ENCODE data around the gene PP2D1.
"Not testable (repeated sequence)": the region's sequence is repeated elsewhere in the genome, so short reads cannot be mapped to it uniquely, and the experiment has no call there.

Gene PP2D1

DNA sequence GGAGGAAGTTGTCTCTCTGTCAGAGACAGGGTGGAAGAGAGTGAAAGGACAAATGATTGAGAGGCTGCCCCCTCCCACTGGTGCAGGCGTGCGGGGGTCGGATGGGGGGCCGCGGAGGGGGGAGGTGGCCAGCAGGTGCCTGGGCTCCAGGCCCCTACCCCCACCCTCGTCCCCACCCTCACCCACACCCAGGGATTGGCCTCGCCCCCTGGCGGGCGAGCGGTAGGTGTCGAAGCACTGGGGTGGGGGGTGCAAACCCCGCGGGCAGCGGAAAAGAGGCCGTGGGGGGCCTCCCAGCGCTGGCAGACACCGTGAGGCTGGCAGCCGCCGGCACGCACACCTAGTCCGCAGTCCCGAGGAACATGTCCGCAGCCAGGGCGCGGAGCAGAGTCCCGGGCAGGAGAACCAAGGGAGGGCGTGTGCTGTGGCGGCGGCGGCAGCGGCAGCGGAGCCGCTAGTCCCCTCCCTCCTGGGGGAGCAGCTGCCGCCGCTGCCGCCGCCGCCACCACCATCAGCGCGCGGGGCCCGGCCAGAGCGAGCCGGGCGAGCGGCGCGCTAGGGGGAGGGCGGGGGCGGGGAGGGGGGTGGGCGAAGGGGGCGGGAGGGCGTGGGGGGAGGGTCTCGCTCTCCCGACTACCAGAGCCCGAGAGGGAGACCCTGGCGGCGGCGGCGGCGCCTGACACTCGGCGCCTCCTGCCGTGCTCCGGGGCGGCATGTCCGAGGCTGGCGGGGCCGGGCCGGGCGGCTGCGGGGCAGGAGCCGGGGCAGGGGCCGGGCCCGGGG is 27.9 kb upstream of the PP2D1 start, which contains the start of gene KAT2B:
KAT2B (plus strand) TSS at position 682 of the 783 bp plus-strand sequence; CDS start at position 714, 32 bp downstream.
- peak; percentile 69 to 87 (median 82) for DNase-seq

DNA sequence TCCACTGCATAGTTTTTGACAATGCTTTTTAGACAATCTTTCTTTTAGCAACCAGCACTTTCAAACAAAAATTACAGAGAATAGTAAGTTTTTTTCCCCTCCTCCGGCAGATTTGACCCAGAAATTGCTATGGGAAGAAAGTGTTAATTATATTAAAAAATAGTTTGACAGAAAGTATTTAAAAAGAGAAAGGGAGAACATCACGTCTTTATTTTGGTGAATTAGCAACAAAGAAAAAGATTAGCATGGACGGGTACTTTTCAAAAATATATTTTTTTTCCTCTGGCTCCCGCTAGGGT is 27.4 kb upstream of the PP2D1 start:
- DNase-seq, result peak in 1 of 6 experiments; percentile 43

DNA sequence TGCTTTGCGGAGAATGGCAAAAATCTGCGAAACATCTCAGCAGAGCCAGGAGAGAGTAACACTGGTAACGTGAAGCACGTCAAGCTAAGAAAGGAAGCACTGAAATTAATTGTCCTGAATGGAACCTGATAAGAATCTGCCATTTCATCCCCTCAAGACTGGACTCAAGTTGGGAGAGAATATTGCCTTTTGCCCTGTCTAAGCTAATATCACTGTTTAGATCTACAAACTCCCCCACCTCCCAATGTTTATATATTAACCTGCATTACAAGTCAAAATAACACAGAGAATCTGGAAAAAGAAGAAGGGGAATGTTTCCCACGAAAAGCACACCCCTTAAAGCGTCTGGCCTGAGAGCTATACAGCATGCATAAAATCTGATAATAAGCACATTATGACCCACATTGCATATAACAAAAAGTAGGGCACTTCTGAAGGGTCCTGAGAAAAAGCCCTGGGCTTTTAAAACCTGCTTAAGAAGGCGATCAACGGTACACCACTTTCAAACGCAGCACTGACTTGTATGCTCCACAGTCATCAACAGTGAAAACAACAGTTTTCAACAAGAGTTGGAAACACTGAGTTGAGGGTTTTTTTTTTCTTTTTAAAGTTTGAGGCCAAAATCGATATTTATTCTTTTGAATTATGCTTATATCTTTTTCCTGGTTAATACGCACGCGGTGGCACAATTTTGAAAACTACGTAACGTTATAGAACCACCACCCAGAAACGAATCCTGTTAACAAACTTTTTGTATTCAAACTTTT is 26.8 kb upstream of the PP2D1 start:
- DNase-seq, result peak in 2 of 6 experiments; percentile 28 to 40

DNA sequence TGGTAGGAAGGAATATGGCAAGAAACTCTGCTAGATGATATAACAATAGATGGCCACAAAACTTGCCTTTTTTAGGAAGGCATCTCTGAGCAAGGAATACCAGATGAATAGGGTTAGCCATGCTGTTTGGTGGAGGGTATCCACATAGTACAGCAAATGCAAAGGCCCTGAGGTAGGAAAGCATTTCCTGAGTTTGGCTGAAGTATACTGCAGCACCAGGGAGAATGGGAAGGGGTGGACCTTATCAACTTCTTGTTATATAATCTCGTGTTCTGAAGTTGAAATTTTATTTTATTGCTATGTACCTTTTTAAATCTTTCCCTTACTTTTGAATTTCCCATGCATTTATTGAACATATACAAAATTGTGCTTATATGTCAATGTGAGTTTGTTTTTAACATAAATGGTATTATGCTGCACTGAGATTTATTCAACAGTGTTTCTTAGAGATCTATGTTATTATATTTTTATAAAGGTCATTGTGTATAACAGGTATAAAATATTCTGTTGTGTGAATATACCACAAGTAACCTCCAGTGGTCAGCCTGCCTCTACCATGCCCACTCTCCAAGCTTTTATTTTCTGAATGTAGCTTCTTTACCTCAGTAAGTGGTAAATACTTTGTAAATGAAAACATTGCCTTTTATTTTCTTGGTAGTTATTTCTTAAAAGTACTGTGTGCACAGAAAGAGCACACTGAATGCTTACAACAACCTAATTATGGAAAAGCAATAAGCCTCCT is 25.4 kb upstream of the PP2D1 start:
- no peak for DNase-seq

DNA sequence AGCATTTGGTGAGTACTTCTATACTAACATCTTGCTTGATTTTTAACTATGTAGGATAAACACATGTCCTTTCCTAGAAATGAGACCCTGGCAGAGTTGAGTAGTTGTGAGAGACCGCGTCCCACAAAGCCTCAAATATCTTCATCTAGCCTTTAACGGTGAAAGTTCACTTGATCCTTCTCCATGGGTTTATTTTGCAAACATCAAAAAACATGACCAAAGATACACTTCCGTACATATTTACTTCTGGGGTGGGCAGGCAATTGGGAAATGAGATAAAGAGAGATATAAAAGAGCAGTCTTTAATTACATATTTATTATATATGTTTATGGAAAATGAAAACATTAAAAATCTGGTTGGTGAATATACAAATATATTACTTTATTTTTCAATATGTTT is 23.0 kb upstream of the PP2D1 start:
- DNase-seq, result no peak

DNA sequence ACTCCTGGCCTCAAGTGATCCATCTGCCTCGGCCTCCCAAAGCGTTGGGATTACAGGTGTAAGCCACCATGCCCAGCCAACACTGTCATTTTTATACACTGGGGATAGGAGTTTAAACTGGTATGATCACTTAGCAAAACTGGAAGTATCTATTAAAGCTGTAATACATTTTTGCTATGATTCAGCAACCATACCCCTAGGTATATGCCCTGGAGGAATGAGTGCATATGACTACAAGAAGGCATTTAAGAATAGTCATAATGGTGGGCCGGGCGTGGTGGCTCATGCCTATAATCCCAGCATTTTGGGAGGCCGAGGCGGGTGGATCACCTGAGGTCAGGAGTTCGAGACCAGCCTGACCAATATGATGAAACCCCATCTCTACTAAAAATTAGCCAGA is 19.9 kb upstream of the PP2D1 start:
- not testable (repeated sequence) for DNase-seq

DNA sequence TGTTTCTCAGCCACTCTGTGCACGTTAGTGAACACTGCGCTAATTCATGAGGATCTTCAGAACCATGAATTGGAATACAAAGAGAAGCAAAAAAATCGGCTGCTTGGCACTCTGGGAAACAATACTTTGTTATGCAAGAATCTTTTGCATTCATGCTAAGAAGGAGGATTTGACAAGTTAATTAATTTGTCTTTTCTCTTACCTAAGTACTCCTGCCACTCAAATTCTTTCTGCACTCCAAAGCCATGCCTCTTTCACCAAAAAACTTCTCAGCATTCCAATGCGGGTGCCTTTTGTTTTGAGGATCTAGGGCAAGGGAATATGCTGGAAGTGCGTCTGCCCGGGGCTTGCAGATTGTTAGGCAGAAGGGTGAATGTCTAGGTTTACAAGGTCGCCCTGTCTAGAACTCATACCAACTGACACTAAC is 16.9 kb upstream of the PP2D1 start:
- no peak for DNase-seq

DNA sequence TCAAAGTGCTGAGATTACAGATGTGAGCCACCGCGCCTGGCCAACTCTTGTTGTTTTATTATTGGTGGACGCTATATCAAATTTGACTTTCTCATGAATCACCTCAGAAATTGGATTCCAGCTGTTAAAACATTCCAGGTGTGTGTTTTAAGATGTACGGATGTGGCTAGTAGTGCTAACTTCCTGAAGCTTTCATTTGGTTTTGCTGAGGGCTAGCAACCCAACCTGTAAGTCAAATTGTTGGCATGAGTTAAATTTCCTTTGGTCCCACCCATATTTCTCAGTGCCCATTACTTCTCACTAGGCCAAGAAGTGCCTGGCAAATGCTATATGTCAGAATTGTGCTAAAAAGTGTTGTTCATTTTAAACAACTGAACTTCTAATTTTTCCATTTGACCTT is 15.1 kb upstream of the PP2D1 start:
- no peak for DNase-seq

DNA sequence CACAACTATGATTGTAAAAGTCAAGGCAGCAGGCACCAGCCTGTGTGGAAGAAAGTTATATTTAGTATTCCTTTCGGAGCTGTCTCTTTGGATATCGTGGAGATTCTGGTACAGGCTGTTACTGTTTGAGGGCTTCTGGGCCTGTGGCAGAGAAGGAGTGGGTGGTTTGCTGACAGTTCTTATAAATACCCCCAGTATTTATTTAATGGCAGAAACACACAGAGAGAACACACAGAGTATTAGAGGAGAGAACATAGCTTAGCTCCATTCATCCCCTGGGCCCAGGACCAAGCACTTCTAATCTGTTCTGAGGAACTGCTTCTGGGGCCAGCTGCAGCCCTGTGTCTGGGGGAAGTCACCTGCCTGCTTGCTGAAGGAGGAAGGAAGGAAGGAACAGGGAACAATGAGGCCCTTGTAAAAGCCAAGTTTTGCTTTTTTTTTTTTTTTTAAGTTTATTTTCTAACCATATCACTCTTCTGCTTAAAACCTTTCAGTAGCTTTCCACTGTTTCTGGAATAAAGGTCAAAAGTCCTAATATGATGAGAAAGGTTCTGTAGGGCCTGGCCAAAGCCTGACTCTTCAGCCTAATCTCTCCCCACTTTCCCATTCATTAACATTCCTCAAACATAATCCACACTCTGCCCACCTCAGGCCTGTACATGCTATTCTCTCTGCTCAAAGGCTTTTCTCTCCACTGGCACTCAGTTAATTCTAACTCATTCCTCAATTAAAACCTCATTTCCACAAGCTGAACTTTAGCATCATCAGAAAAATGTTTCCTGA is 11.8 kb upstream of the PP2D1 start:
- DNase-seq, result no peak

DNA sequence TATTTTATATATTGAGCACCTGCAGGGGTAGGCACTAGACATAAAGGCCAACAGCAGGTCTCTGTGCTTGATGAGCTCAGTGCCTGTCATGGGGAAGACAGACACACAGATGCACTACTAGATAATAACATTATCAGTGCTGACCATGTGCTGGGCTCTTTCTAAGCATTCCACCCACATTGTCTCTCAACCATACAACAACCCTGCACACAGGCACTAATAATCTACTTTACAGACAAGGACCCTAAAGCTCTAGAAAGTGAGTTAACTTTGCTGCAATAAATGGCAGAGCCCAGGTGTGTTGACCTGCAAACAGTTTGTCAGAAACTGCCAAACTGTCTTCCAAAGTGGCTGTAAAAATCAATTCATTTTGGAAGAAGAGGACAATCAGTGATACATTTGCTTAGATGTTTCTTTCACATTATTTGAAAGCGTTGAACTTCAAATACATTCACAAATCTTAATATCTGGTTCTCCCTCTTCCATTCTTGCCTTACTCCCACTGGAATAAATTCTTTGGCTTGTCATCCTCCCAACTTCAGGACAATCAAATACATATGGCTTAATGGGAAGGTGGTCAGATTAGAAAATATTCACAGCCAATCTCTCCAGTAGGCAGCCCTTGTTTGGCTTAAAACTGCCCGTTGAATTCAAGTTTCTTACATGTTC is 11.0 kb upstream of the PP2D1 start:
- DNase-seq, result no peak

DNA sequence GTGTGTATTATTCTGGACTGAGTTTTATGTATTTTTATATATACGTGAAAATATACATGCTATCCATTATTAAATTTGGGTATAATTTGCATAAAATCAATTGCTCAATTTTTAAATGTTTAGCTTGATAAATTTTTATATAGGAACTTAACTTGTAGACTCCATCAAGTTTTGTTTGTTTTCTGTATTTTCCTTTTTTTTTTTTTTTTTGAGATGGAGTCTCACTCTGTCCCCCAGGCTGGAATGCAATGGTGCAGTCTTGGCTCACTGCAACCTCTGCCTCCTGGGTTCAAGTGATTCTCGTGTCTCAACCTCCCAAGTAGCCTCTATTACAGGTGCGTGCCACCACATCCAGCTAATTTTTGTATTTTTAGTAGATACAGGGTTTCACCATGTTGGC is 4.0 kb upstream of the PP2D1 start:
- not testable (repeated sequence) for DNase-seq

DNA sequence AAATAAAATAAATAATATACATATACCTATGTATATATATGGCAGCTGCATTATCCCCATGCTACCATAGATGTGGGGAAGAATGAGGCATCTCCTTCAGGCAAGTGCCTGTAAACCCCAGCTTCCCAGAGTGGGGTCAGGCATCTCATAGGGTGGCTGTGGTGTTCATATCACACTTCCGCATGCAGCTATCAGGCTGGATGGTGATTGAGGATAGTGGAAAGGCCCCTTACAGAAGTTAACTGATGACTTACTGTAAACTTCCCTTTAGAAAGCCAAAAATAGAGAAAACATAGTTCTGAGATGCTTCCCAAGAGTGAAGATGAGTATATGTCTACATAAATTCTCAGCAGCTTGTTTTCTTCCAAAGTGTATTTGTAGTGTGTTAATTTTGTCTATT is 3.5 kb upstream of the PP2D1 start:
- DNase-seq, result no peak

DNA sequence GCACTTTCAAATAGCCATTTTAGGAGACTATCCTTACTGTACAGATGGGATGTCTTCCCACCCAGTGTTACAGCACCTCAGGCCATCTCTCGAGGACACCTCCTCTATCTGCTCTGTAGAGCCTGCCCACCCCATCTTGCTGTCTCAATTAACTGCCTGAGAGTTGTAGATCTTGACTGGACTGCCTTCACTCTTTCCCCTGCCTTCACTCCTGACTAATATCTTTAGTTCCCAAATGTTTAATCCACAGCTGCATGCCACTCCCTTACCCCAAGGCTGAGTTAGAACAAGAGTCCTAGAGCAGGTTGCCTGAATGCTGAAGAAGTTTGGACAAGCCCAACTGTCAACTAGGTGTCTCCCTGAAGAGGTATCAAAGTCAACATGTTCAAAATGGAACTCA is 1.3 kb upstream of the PP2D1 start:
- no peak for DNase-seq

DNA sequence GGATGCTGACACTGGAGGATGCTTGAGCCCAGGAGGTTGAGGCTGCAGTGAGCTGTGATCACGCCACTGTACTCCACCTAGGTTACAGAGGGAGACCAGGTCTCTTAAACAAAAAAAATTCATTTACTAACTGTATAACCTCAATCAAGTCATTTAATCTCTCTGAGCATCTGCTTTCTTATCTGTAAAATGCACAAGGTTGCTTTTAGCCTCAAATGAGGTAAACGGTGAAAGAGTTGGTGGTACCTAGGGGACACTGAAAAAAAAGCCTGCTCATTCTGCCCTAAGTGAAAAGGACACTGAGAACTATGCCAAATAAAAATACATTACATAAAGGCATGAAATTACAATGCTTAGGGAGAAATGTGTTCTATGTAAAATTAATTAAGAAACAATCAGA is 3.4 kb downstream of the PP2D1 start:
- no peak for DNase-seq

DNA sequence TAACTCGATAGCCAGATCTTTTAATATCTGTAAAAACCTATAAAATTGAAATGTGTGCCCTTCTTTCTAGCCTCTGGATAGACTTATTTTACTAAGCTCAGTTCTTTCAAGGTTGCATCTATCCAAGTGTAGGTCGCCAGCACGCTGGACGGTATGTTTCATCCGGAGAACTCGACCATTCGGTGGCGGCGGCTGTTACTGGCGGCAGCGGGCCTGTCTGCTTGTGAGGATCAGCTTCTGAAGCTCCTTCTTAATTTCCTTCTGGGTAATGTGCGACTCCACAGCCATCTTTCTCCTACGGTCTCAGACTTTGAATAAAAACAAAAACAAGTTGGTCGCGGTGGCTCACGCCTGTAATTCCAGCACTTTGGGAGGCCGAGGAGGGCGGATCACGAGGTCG is 4.1 kb downstream of the PP2D1 start:
- DNase-seq, result no peak

DNA sequence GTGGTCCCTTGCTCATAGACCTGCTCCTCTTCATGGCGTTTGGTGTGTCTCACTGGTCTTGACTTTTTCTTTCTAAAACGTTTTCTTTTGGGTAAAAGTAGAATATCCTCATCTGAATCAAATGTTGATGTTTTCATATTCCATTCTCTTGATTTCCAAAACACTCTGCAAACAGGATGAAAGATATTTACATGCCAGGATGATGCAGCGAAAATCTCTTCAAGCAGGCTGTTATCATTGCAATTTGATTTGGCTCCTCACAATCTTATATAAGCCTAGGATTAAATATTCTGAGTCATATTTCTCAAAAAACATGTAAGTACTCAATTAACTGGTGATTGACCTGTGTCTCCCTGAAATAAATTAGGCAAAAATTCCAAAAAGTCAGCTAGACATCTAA is 10.1 kb downstream of the PP2D1 start:
- DNase-seq, result no peak

DNA sequence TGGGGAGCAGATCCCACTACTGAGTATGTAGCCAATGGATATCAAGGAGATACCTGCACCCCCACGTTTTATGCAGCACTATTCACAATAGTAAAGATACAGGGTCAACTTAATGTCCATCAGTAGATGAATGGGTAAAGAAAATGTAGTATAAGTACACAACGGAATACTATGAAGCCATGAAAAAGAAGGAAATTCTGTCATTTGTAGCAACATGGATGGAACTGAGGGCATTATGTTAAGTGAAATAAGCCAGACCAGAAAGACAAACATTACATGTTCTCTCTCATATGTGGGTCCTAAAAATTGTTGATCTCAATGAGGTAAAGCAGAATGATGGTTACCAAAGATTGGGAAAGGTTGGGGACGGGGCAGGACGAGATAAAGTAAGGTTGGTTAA is 14.6 kb downstream of the PP2D1 start:
- no peak for DNase-seq

DNA sequence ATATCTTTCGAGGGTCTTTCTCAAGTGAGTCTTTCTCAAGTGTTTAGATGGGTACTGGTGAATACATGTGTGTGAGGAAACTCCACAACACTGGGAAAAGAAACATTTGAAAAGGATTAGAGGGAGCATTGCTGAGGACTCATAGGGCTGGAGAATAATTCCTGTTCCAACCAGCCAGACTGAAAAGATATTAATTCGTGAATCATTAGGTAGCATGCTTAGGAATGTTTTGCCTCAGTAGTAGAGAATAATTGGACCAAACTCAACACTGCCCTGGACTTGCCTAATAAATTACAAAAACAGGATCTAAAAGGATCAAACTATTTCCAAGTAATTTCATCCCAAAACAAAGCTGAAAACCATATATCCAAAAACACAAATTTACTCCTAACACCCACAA is 17.3 kb downstream of the PP2D1 start:
- DNase-seq, result no peak

DNA sequence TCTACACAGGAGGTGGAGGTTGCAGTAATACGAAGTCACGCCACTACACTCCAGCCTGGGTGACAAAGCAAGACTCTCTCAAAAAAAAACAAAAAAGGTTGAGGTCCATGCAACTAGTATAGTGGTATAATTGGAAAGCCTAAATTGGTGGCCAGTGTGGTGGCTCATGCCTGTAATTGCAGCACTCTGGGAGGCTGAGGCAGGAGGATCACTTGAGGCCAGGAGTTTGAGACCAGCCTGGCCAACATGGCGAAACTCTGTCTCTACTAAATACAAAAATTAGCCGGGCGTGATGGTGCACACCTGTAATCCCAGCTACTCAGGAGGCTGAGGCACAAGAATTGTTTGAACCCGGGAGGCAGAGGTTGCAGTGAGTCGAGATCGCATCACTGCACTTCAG is 23.2 kb downstream of the PP2D1 start:
- not testable (repeated sequence) for DNase-seq

DNA sequence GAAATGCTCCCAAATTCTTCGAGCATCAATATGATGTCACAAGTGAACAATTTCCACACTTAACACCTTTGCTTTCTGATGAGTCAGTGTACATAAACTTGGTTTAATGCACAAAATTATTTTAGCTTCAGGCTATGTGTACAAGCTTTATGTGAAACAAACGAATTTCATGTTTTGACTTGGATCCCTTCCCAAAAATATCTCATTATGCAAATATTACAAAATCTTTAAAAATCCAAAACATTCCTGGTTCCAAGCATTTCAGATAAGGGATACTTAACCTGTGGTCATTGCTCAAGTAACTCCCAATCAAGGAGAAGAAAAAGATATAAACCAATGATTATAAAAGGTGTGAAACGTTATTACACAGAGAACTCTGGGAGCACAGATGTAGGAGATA is 40.0 kb downstream of the PP2D1 start:
- no peak for DNase-seq

DNA sequence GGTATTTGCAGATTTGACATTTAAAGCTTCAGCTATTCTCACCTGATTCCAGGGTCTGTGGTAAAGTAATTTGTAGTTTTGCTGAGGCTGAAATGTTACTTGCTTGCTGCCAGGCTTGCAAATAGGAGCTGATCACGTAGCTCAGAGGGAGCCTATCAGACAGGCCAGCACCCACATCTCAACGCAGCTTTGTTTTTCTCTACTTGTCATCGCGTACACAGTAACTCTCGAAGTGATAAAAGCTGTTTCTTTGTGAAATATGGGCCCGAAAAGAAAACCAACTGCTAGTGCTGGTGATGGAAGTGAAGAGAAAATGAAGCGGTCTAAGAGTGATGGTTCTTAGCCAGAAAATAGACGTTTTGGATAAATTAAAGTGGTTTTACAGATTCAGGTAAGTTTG is 41.7 kb downstream of the PP2D1 start:
- DNase-seq, result no peak

DNA sequence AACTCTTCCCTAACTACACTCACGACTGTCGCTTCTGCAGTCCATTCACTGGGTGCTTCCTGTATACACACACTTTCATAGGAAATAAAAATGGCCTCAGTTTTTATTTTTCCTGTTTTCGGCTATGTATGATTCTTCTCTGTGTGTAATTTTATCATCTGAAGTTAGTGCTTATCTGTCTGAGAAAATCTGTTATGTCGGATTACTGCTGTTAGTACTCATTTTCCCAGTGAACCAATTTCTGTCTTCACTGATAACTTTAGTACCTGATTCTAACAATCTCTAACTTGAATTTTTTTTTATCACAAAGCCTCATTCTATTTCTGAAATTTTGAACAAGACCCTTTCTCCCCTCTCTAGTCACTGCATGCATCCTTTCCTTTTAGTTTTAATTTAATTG is 44.3 kb downstream of the PP2D1 start:
- DNase-seq, result no peak

Data from stimulated activated naive CD4-positive, alpha-beta T cell (primary cell).